ENCODE data around the gene PINLYP.
A peak's percentile ranks its signal among the peaks of the same experiment; 100 is the strongest.
"Not testable (repeated sequence)": the region's sequence is repeated elsewhere in the genome, so short reads cannot be mapped to it uniquely, and the experiment has no call there.

PINLYP gene

GRCh38 chr19:43584484-43584883, 8.9 kb downstream of the PINLYP start:
- no peak for DNase-seq

GRCh38 chr19:43586346-43586745, 10.7 kb downstream of the PINLYP start:
- no peak for DNase-seq

GRCh38 chr19:43587029-43587428, 11.4 kb downstream of the PINLYP start:
- DNase-seq, result not testable (repeated sequence)

- DNase-seq, result no peak
Observed at GRCh38 chr19:43589277-43589676, 13.7 kb downstream of the PINLYP start.

GRCh38 chr19:43589678-43590077, 14.1 kb downstream of the PINLYP start:
- no peak for DNase-seq

- no peak for DNase-seq
Observed at GRCh38 chr19:43591904-43592772, 16.5 kb downstream of the PINLYP start.

GRCh38 chr19:43592800-43593350, 17.3 kb downstream of the PINLYP start:
- no peak for DNase-seq

GRCh38 chr19:43594081-43594697, 18.6 kb downstream of the PINLYP start:
- DNase-seq, result no peak

- DNase-seq, result peak; percentile 71 to 77
Observed at GRCh38 chr19:43594710-43595604, 19.4 kb downstream of the PINLYP start.

GRCh38 chr19:43595605-43595998, 20.0 kb downstream of the PINLYP start:
- DNase-seq, result peak; percentile 22 to 32

- peak; percentile 100 for DNase-seq
Observed at GRCh38 chr19:43595999-43596841, 20.6 kb downstream of the PINLYP start, which contains the start of the genes IRGQ and ZNF576. TSS of gene IRGQ (minus strand) at chr19:43596134. CDS start at chr19:43595338, 796 bp downstream. TSS of gene ZNF576 (plus strand) at chr19:43596595. CDS start at chr19:43597109, 514 bp downstream.

- no peak for DNase-seq
Observed at GRCh38 chr19:43596842-43597461, 21.4 kb downstream of the PINLYP start.

- no peak for DNase-seq
Observed at GRCh38 chr19:43597876-43598275, 22.3 kb downstream of the PINLYP start.

GRCh38 chr19:43598445-43599240, 23.0 kb downstream of the PINLYP start:
- DNase-seq, result no peak

GRCh38 chr19:43599635-43600295, 24.2 kb downstream of the PINLYP start:
- no peak for DNase-seq

- not testable (repeated sequence) for DNase-seq
Observed at GRCh38 chr19:43600326-43600725, 24.7 kb downstream of the PINLYP start.

- DNase-seq, result no peak
Observed at GRCh38 chr19:43605875-43606568, 30.4 kb downstream of the PINLYP start.

- no peak for DNase-seq
Observed at GRCh38 chr19:43606569-43607229, 31.1 kb downstream of the PINLYP start.

Measured in activated CD4-positive, alpha-beta T cell treated with anti-CD3 and anti-CD28 coated beads, Interleukin-2, amount 50 U/mL, for 48 hours (primary cell).